Measurements from ENCODE around the gene ZIK1. TPM values are rescaled to one million over a fixed set of nuclear protein-coding genes. Genes with fewer than 3 reads are reported as not detected.
A peak's percentile ranks its signal among the peaks of the same experiment; 100 is the strongest.

ZIK1 gene
- 10 to 100 TPM in 4 of 8 experiments, 1 to 10 TPM in 4; 3.0 to 19.2 (median 9.4) TPM for total RNA-seq

GRCh38 chr19:57583521-57584416 lies at the start of gene ZIK1:
TSS of gene ZIK1 (plus strand) at chr19:57584145. CDS start at chr19:57584357, 212 bp downstream.
- Histone ChIP-seq H3K4me1 (replicated peaks in 1 of 2) (peaks cover 8% of the 10 kb centered on the region in 2 donors), H3K27ac (peak within 1 kb of the TSS; percentile 77 to 82)

GRCh38 chr19:57537953-57538547 lies 45.9 kb upstream of the ZIK1 start:
- H3K27ac ChIP-seq = no peak overlapping the region
- 87 to 100% (median 97%) methylated on average over 1 to 6 of the region's 7 CpGs; no CpG with 5 or more reads in 1 of the 10 experiments for WGBS, 10 experiments
- no peak for ATAC-seq (replicated peaks in 6 of 8)

More at GRCh38 chr19:57583521-57584416, at the start of gene ZIK1:
- peak within 1 kb of the TSS; percentile 57 to 93 (median 71) for H3K4me3 ChIP-seq
- in situ Hi-C loops (cut with MboI; ENCODE audit: low pct_unique_long_range_greater_than_20kb in 2 of 9, low sequenced_read_pairs in 9 of 9, unreplicated experiment in 9 of 9) = no loop called here
- 0 to 28% (median 11%) methylated on average over 5 to 18 of the region's 76 CpGs; no CpG with 5 or more reads in 6 of the 10 experiments for WGBS, 10 experiments
- peak; percentile 88 to 96 (median 94) for ATAC-seq (replicated peaks in 6 of 8)

GRCh38 chr19:57546513-57546912 lies 37.4 kb upstream of the ZIK1 start:
- Histone ChIP-seq H3K4me3 (no peak overlapping the region), H3K27ac (no peak overlapping the region), H3K4me1 (replicated peaks in 1 of 2) (no peaks in the 10 kb centered on the region)
- in situ Hi-C loops (cut with MboI; ENCODE audit: low pct_unique_long_range_greater_than_20kb in 2 of 9, low sequenced_read_pairs in 9 of 9, unreplicated experiment in 9 of 9) = no loop called here
- 83 to 100% (median 100%) methylated on average over 1 of the region's 1 CpG; no CpG with 5 or more reads in 5 of the 10 experiments for WGBS, 10 experiments
- ATAC-seq (replicated peaks in 6 of 8) = no peak

More at GRCh38 chr19:57537953-57538547, 45.9 kb upstream of the ZIK1 start:
- in situ Hi-C loops (cut with MboI; ENCODE audit: low pct_unique_long_range_greater_than_20kb in 2 of 9, low sequenced_read_pairs in 9 of 9, unreplicated experiment in 9 of 9) = no loop called here
- H3K4me3 ChIP-seq = no peak overlapping the region
- H3K4me1 ChIP-seq (replicated peaks in 1 of 2) = no peaks in the 10 kb centered on the region

GRCh38 chr19:57552432-57552831 lies 31.5 kb upstream of the ZIK1 start:
- no peak overlapping the region for H3K27ac ChIP-seq
- H3K4me1 ChIP-seq (replicated peaks in 1 of 2) = no peaks in the 10 kb centered on the region
- 90 to 100% (median 100%) methylated on average over 1 to 2 of the region's 2 CpGs; no CpG with 5 or more reads in 4 of the 10 experiments for WGBS, 10 experiments
- no peak overlapping the region for H3K4me3 ChIP-seq
- ATAC-seq (replicated peaks in 6 of 8) = no peak
- in situ Hi-C loops (cut with MboI; ENCODE audit: low pct_unique_long_range_greater_than_20kb in 2 of 9, low sequenced_read_pairs in 9 of 9, unreplicated experiment in 9 of 9) = no loop called here

GRCh38 chr19:57557659-57558058 lies 26.3 kb upstream of the ZIK1 start:
- peak overlapping the region in 3 of 5 donors; percentile 86 to 97 (median 93) for H3K4me3 ChIP-seq
- ATAC-seq (replicated peaks in 6 of 8) = no peak
- H3K4me1 ChIP-seq (replicated peaks in 1 of 2) = peaks cover 10 to 11% of the 10 kb centered on the region in 2 donors
- WGBS, 10 experiments = 80 to 100% (median 88%) methylated on average over 1 to 4 of the region's 5 CpGs; no CpG with 5 or more reads in 4 of the 10 experiments
- no peak overlapping the region for H3K27ac ChIP-seq
- in situ Hi-C loops (cut with MboI; ENCODE audit: low pct_unique_long_range_greater_than_20kb in 2 of 9, low sequenced_read_pairs in 9 of 9, unreplicated experiment in 9 of 9) = no loop called here

- 0 to 59% (median 38%) methylated on average over 2 to 6 of the region's 6 CpGs; no CpG with 5 or more reads in 2 of the 10 experiments for WGBS, 10 experiments
- in situ Hi-C loops (cut with MboI; ENCODE audit: low pct_unique_long_range_greater_than_20kb in 2 of 9, low sequenced_read_pairs in 9 of 9, unreplicated experiment in 9 of 9) = no loop called here
- ATAC-seq (replicated peaks in 6 of 8) = peak in 3 of 8 experiments; percentile 2 to 11 (median 3)
These were observed 25.4 kb upstream of the ZIK1 start for GRCh38 chr19:57558525-57558924.

GRCh38 chr19:57559008-57559403 lies 24.9 kb upstream of the ZIK1 start:
- in situ Hi-C loops (cut with MboI; ENCODE audit: low pct_unique_long_range_greater_than_20kb in 2 of 9, low sequenced_read_pairs in 9 of 9, unreplicated experiment in 9 of 9) = no loop called here
- Histone ChIP-seq H3K27ac (peak overlapping the region; percentile 87 to 92), H3K4me3 (peak overlapping the region; percentile 86 to 99 (median 96)), H3K4me1 (replicated peaks in 1 of 2) (peaks cover 10 to 11% of the 10 kb centered on the region in 2 donors)
- WGBS, 10 experiments = 0 to 4% (median 0%) methylated on average over 1 to 10 of the region's 22 CpGs; no CpG with 5 or more reads in 6 of the 10 experiments
- peak; percentile 23 to 41 (median 29) for ATAC-seq (replicated peaks in 6 of 8)

More at GRCh38 chr19:57558525-57558924, 25.4 kb upstream of the ZIK1 start:
- peak overlapping the region; percentile 86 to 99 (median 96) for H3K4me3 ChIP-seq
- H3K4me1 ChIP-seq (replicated peaks in 1 of 2) = peaks cover 10 to 11% of the 10 kb centered on the region in 2 donors
- peak overlapping the region in 1 of 2 donors; percentile 92 for H3K27ac ChIP-seq

GRCh38 chr19:57559404-57560025 lies 24.4 kb upstream of the ZIK1 start, which contains the start of gene ZNF550:
TSS of gene ZNF550 (minus strand) at chr19:57559863. CDS start at chr19:57559682, 181 bp downstream.
- in situ Hi-C loops (cut with MboI; ENCODE audit: low pct_unique_long_range_greater_than_20kb in 2 of 9, low sequenced_read_pairs in 9 of 9, unreplicated experiment in 9 of 9) = no loop called here
- peak; percentile 94 to 100 (median 99) for ATAC-seq (replicated peaks in 6 of 8)
- H3K27ac ChIP-seq = peak within 1 kb of the TSS; percentile 87 to 92

GRCh38 chr19:57560049-57560491 lies 23.9 kb upstream of the ZIK1 start:
- 0 to 100% (median 79%) methylated on average over 2 to 16 of the region's 23 CpGs; no CpG with 5 or more reads in 1 of the 10 experiments for WGBS, 10 experiments
- ATAC-seq (replicated peaks in 6 of 8) = peak in 5 of 8 experiments; percentile 1 to 58 (median 11)
- in situ Hi-C loops (cut with MboI; ENCODE audit: low pct_unique_long_range_greater_than_20kb in 2 of 9, low sequenced_read_pairs in 9 of 9, unreplicated experiment in 9 of 9) = no loop called here
- peaks cover 10 to 11% of the 10 kb centered on the region in 2 donors for H3K4me1 ChIP-seq (replicated peaks in 1 of 2)
- H3K4me3 ChIP-seq = peak overlapping the region; percentile 86 to 99 (median 96)
- peak overlapping the region; percentile 87 to 92 for H3K27ac ChIP-seq

More at GRCh38 chr19:57559404-57560025, 24.4 kb upstream of the ZIK1 start, which contains the start of gene ZNF550:
- H3K4me3 ChIP-seq = peak within 1 kb of the TSS; percentile 86 to 99 (median 96)
- 0 to 4% (median 1%) methylated on average over 1 to 18 of the region's 56 CpGs; no CpG with 5 or more reads in 2 of the 10 experiments for WGBS, 10 experiments
- peaks cover 10 to 11% of the 10 kb centered on the region in 2 donors for H3K4me1 ChIP-seq (replicated peaks in 1 of 2)

- Histone ChIP-seq H3K27ac (no peak overlapping the region), H3K4me3 (no peak overlapping the region), H3K4me1 (replicated peaks in 1 of 2) (peaks cover 0 to 2% of the 10 kb centered on the region in 2 donors)
- 0 to 56% (median 0%) methylated on average over 1 of the region's 1 CpG; no CpG with 5 or more reads in 4 of the 10 experiments for WGBS, 10 experiments
- ATAC-seq (replicated peaks in 6 of 8) = no peak
- in situ Hi-C loops (cut with MboI; ENCODE audit: low pct_unique_long_range_greater_than_20kb in 2 of 9, low sequenced_read_pairs in 9 of 9, unreplicated experiment in 9 of 9) = no loop called here
These were observed 20.4 kb upstream of the ZIK1 start for GRCh38 chr19:57563547-57563946.

GRCh38 chr19:57566396-57567265 lies 17.3 kb upstream of the ZIK1 start:
- WGBS, 10 experiments = 31 to 100% (median 58%) methylated on average over 1 to 6 of the region's 7 CpGs; no CpG with 5 or more reads in 1 of the 10 experiments
- no peak for ATAC-seq (replicated peaks in 6 of 8)
- Histone ChIP-seq H3K4me3 (no peak overlapping the region), H3K4me1 (replicated peaks in 1 of 2) (no peaks in the 10 kb centered on the region), H3K27ac (no peak overlapping the region)
- in situ Hi-C loops (cut with MboI; ENCODE audit: low pct_unique_long_range_greater_than_20kb in 2 of 9, low sequenced_read_pairs in 9 of 9, unreplicated experiment in 9 of 9) = no loop called here

All from motor neuron (in vitro differentiated cells).